WTC11 (cell line): ENCODE results near the gene TCF7. TPM values are rescaled to one million over a fixed set of nuclear protein-coding genes. Genes with fewer than 3 reads are reported as not detected.

Experiments used
- ATAC-seq: fragments of 200-7000 bp; cut with Tn5 transposase; 2 replicates; pipeline ENCODE4 v1.10.0; 2021; ENCODE audit warnings: mild to moderate bottlenecking, moderate library complexity
- CTCF ChIA-PET: fragments of 300-600 bp; sonication (Branson Sonifier 250); formaldehyde crosslinking; loops from one replicate; lab custom pipeline; 2021; ENCODE audit warnings: antibody characterized with exemption; lab: Charles Lee
- POLR2A ChIA-PET: fragments of 350-600 bp; sonication (Branson Sonifier 250); formaldehyde crosslinking; loops from one replicate; lab custom pipeline; 2021; ENCODE audit warnings: antibody characterized with exemption; lab: Charles Lee
- DNase-seq: peaks from one replicate; pipeline ENCODE4 v3.0.0; 2021; ENCODE audit warnings: low spot score
- H3K27ac Mint-ChIP-seq: 2 replicates; pipeline ENCODE4 v1.8.0; 2021; ENCODE audit warnings: mixed read lengths
- H3K27me3 Mint-ChIP-seq: 2 replicates; pipeline ENCODE4 v1.8.0; 2021; ENCODE audit warnings: low read depth, mild to moderate bottlenecking, moderate library complexity, mixed read lengths
- H3K36me3 Mint-ChIP-seq: 2 replicates; pipeline ENCODE4 v1.8.0; 2021; ENCODE audit warnings: mixed read lengths
- H3K4me1 Mint-ChIP-seq: 2 replicates; pipeline ENCODE4 v1.8.0; 2022; ENCODE audit warnings: mixed read lengths
- H3K4me3 Mint-ChIP-seq: 2 replicates; pipeline ENCODE4 v1.8.0; 2021; ENCODE audit warnings: mild to moderate bottlenecking, moderate library complexity, mixed read lengths
- H3K9me3 Mint-ChIP-seq: 2 replicates; pipeline ENCODE4 v1.8.0; 2021; ENCODE audit warnings: mixed read lengths
- ERG ChIP-seq: fragments of 250-450 bp; sonication (Bioruptor Pico); IDR thresholded peaks from 2 replicates; pipeline ENCODE4 v1.8.0; 2021; ENCODE audit warnings: mild to moderate bottlenecking
- ETV6 ChIP-seq: sonication (generic); formaldehyde crosslinking; IDR thresholded peaks from 2 replicates; pipeline ENCODE4 v1.8.1; 2022; ENCODE audit warnings: mild to moderate bottlenecking, missing genetic modification reagents
- FOXK1 ChIP-seq: sonication (generic); formaldehyde crosslinking; IDR thresholded peaks from 2 replicates; pipeline ENCODE4 v1.8.0; 2022; ENCODE audit warnings: mild to moderate bottlenecking, moderate library complexity, missing genetic modification reagents
- FOXP1 ChIP-seq: sonication (generic); formaldehyde crosslinking; IDR thresholded peaks from 2 replicates; pipeline ENCODE4 v1.8.0; 2022; ENCODE audit warnings: missing genetic modification reagents, mild to moderate bottlenecking, moderate library complexity, borderline replicate concordance
- GRHL2 ChIP-seq: fragments of 250-450 bp; sonication (Bioruptor Pico); IDR thresholded peaks from 2 replicates; pipeline ENCODE4 v1.8.0; 2022; ENCODE audit warnings: mild to moderate bottlenecking, moderate library complexity; ENCODE audit not compliant: insufficient replicate concordance, severe bottlenecking
- GTF2I ChIP-seq: fragments of 250-450 bp; sonication (Bioruptor Pico); conservative IDR thresholded peaks from 2 replicates; pipeline ENCODE4 v1.4.0; 2021; ENCODE audit warnings: mild to moderate bottlenecking
- IRF1 ChIP-seq: sonication (generic); formaldehyde crosslinking; IDR thresholded peaks from 2 replicates; pipeline ENCODE4 v1.8.0; 2023; ENCODE audit warnings: missing genetic modification reagents
- IRF2 ChIP-seq: sonication (generic); formaldehyde crosslinking; IDR thresholded peaks from 2 replicates; pipeline ENCODE4 v1.8.0; 2022; ENCODE audit warnings: low read depth, missing genetic modification reagents, borderline replicate concordance
- JAZF1 ChIP-seq: fragments of 250-450 bp; sonication (Bioruptor Pico); IDR thresholded peaks from 2 replicates; pipeline ENCODE4 v1.9.0; 2021; ENCODE audit warnings: moderate library complexity, mild to moderate bottlenecking, inconsistent platforms
- MYBL2 ChIP-seq: sonication (generic); formaldehyde crosslinking; IDR thresholded peaks from 2 replicates; pipeline ENCODE4 v1.8.1; 2023; ENCODE audit warnings: mild to moderate bottlenecking, moderate library complexity, missing genetic modification reagents
- ZBTB21 ChIP-seq: sonication (generic); formaldehyde crosslinking; IDR thresholded peaks from 2 replicates; pipeline ENCODE4 v1.8.1; 2023; ENCODE audit warnings: mild to moderate bottlenecking, missing genetic modification reagents, borderline replicate concordance
- ZNF263 ChIP-seq: sonication (generic); formaldehyde crosslinking; IDR thresholded peaks from 2 replicates; pipeline ENCODE4 v1.8.1; 2022; ENCODE audit warnings: low read depth, mild to moderate bottlenecking, moderate library complexity, missing genetic modification reagents
- total RNA-seq: library from RNA; stranded (reverse); gene quantifications from 3 replicates; pipeline ENCODE4 v1.2.3, GENCODE V29; 2021
- TF ChIP-seq, protein P1 (sequence below): fragments of 250-450 bp; sonication (Bioruptor Pico); IDR thresholded peaks from 2 replicates; pipeline ENCODE4 v1.9.0; 2021; ENCODE audit warnings: mild to moderate bottlenecking
- TF ChIP-seq, protein P2 (sequence below): fragments of 250-450 bp; sonication (Bioruptor Pico); IDR thresholded peaks from 2 replicates; pipeline ENCODE4 v2.1.2; 2022; ENCODE audit warnings: mild to moderate bottlenecking, moderate library complexity
- TF ChIP-seq, protein P3 (sequence below): sonication (generic); formaldehyde crosslinking; conservative IDR thresholded peaks from 2 replicates; pipeline ENCODE4 v1.8.1; 2023; ENCODE audit warnings: mild to moderate bottlenecking, low read depth, missing genetic modification reagents, moderate library complexity
- TF ChIP-seq, protein P4 (sequence below): sonication (generic); formaldehyde crosslinking; IDR thresholded peaks from 2 replicates; pipeline ENCODE4 v1.8.1; 2023; ENCODE audit warnings: mild to moderate bottlenecking, missing genetic modification reagents, moderate library complexity

Gene TCF7
- total RNA-seq, 1 experiment from 2014 or later, result 11.3 TPM

- H3K4me1 Mint-ChIP-seq, result peaks cover 9% of the 10 kb centered on the region
- no peaks in the 10 kb centered on the region for H3K9me3 Mint-ChIP-seq
- no peak for DNase-seq
- TF ChIP-seq, protein P1, sequence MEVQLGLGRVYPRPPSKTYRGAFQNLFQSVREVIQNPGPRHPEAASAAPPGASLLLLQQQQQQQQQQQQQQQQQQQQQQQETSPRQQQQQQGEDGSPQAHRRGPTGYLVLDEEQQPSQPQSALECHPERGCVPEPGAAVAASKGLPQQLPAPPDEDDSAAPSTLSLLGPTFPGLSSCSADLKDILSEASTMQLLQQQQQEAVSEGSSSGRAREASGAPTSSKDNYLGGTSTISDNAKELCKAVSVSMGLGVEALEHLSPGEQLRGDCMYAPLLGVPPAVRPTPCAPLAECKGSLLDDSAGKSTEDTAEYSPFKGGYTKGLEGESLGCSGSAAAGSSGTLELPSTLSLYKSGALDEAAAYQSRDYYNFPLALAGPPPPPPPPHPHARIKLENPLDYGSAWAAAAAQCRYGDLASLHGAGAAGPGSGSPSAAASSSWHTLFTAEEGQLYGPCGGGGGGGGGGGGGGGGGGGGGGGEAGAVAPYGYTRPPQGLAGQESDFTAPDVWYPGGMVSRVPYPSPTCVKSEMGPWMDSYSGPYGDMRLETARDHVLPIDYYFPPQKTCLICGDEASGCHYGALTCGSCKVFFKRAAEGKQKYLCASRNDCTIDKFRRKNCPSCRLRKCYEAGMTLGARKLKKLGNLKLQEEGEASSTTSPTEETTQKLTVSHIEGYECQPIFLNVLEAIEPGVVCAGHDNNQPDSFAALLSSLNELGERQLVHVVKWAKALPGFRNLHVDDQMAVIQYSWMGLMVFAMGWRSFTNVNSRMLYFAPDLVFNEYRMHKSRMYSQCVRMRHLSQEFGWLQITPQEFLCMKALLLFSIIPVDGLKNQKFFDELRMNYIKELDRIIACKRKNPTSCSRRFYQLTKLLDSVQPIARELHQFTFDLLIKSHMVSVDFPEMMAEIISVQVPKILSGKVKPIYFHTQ (CRISPR knock-in tag), result no peak
- 0 out of 2 replicates have a peak, but pooled peaks have one; percentile 15 for TF ChIP-seq FOXP1 (CRISPR knock-in tag)
- no peak for TF ChIP-seq ETV6 (CRISPR knock-in tag)
- no peak for TF ChIP-seq MYBL2
- TF ChIP-seq JAZF1 (CRISPR knock-in tag), result no peak
- TF ChIP-seq ZNF263 (CRISPR knock-in tag), result 0 out of 2 replicates have a peak, but pooled peaks have one; percentile 18
- ChIA-PET POLR2A (no interaction called here), CTCF (interaction anchor here (0.8 to 1.8 kb wide), 5 partner anchors 11 to 56 kb away, joined by 3 to 10 read pairs (median 4); no protein-coding TSS in a partner anchor)
- ATAC-seq, result peak; percentile 24; the same call in 1 of the 2 replicates
- H3K36me3 Mint-ChIP-seq, result no peaks in the 10 kb centered on the region
- no peak overlapping the region for H3K4me3 Mint-ChIP-seq
- peaks cover 4% of the 10 kb centered on the region for H3K27me3 Mint-ChIP-seq
- no peak overlapping the region for H3K27ac Mint-ChIP-seq
Observed at GRCh38 chr5:134088994-134089560, 25.4 kb upstream of the TCF7 start.

DNA sequence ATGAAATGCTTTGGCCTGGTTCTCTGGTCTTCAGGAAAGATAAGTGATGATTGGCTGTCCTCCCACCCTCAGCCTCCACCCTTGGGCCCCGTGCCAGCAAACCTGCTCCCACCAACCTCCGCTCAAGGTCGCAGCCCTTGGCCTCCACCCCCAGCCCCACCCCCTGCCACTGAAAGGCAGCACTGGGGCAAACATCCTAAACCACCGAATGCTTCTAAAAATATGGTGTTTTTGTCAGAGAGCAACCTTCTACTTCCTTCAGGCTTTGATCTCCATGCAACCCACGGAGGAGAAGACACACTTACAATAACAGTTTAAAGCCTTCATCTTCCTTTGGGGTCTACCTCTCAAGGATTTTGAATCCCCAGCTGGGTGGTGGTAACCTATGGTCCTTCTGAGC is 24.0 kb upstream of the TCF7 start:
- H3K4me3 Mint-ChIP-seq, result no peak overlapping the region
- H3K9me3 Mint-ChIP-seq, result no peaks in the 10 kb centered on the region
- H3K4me1 Mint-ChIP-seq, result peaks cover 10% of the 10 kb centered on the region
- H3K27me3 Mint-ChIP-seq, result peaks cover 5% of the 10 kb centered on the region
- POLR2A ChIA-PET, result no interaction called here
- H3K36me3 Mint-ChIP-seq, result no peaks in the 10 kb centered on the region
- H3K27ac Mint-ChIP-seq, result no peak overlapping the region
- no peak for TF ChIP-seq IRF2 (CRISPR knock-in tag)
- no peak for TF ChIP-seq GTF2I (CRISPR knock-in tag)
- TF ChIP-seq, protein P2, sequence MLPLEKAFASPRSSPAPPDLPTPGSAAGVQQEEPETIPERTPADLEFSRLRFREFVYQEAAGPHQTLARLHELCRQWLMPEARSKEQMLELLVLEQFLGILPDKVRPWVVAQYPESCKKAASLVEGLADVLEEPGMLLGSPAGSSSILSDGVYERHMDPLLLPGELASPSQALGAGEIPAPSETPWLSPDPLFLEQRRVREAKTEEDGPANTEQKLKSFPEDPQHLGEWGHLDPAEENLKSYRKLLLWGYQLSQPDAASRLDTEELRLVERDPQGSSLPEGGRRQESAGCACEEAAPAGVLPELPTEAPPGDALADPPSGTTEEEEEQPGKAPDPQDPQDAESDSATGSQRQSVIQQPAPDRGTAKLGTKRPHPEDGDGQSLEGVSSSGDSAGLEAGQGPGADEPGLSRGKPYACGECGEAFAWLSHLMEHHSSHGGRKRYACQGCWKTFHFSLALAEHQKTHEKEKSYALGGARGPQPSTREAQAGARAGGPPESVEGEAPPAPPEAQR (CRISPR knock-in tag), result no peak
- CTCF ChIA-PET, result no interaction called here
- no peak for DNase-seq
- ATAC-seq, result no peak

DNA sequence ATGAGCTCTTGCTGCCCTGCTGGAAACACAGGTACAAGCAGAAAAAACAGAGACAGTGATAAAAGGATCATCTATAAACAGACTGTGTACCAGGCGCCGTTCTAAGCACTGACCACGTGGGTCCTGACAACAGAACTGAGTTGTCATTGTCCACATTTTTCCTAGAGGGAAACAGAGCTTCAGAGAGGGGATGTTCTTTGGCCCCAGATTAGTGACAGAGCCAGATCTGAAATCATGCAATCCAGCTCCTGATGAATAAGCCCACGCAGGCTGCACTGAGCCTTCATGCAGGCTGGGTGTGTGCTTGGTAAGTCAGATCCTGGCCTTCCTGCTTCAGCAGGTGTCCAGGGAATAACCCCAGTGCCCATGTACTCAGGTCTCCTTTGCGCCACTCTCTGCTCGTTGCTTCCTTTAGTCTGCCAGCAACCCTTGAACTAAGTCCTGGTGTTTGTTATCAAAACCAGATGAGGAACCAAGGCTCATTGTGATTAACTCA is 22.8 kb upstream of the TCF7 start:
- Mint-ChIP-seq H3K4me1 (peaks cover 16% of the 10 kb centered on the region), H3K4me3 (no peak overlapping the region), H3K27me3 (peaks cover 12% of the 10 kb centered on the region), H3K9me3 (no peaks in the 10 kb centered on the region), H3K36me3 (no peaks in the 10 kb centered on the region), H3K27ac (no peak overlapping the region)
- DNase-seq, result no peak
- CTCF ChIA-PET, result interaction anchor here (0.6 to 1.2 kb wide), 3 partner anchors 8 to 52 kb away, joined by 3 read pairs; no protein-coding TSS in a partner anchor
- POLR2A ChIA-PET, result no interaction called here
- ATAC-seq, result no peak
- no peak for TF ChIP-seq IRF1 (CRISPR knock-in tag)
- no peak for TF ChIP-seq MYBL2
- no peak for TF ChIP-seq FOXK1 (CRISPR knock-in tag)
- no peak for TF ChIP-seq JAZF1 (CRISPR knock-in tag)
- TF ChIP-seq, protein P3, sequence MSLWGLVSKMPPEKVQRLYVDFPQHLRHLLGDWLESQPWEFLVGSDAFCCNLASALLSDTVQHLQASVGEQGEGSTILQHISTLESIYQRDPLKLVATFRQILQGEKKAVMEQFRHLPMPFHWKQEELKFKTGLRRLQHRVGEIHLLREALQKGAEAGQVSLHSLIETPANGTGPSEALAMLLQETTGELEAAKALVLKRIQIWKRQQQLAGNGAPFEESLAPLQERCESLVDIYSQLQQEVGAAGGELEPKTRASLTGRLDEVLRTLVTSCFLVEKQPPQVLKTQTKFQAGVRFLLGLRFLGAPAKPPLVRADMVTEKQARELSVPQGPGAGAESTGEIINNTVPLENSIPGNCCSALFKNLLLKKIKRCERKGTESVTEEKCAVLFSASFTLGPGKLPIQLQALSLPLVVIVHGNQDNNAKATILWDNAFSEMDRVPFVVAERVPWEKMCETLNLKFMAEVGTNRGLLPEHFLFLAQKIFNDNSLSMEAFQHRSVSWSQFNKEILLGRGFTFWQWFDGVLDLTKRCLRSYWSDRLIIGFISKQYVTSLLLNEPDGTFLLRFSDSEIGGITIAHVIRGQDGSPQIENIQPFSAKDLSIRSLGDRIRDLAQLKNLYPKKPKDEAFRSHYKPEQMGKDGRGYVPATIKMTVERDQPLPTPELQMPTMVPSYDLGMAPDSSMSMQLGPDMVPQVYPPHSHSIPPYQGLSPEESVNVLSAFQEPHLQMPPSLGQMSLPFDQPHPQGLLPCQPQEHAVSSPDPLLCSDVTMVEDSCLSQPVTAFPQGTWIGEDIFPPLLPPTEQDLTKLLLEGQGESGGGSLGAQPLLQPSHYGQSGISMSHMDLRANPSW (CRISPR knock-in tag), result no peak
- TF ChIP-seq ERG (CRISPR knock-in tag), result no peak
- TF ChIP-seq, protein P4, sequence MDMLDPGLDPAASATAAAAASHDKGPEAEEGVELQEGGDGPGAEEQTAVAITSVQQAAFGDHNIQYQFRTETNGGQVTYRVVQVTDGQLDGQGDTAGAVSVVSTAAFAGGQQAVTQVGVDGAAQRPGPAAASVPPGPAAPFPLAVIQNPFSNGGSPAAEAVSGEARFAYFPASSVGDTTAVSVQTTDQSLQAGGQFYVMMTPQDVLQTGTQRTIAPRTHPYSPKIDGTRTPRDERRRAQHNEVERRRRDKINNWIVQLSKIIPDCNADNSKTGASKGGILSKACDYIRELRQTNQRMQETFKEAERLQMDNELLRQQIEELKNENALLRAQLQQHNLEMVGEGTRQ (CRISPR knock-in tag), result no peak
- TF ChIP-seq IRF2 (CRISPR knock-in tag), result no peak
- TF ChIP-seq ZBTB21 (CRISPR knock-in tag), result no peak
- no peak for TF ChIP-seq GRHL2
